Peyer's patch (tissue), 4 donors: ENCODE results near the gene KRTDAP.

Experiments
- POLR2A ChIP-seq, 2 donors: fragments of 450-650 bp; IDR thresholded peaks; one replicate each; pipeline ENCODE4 v1.5.1; 2017; ENCODE audit warnings: antibody characterized with exemption in 2 of 2, mild to moderate bottlenecking in 2 of 2, moderate library complexity in 2 of 2
- TF ChIP-seq, protein P1 (sequence below), 6 experiments: fragments of 450-650 bp in 4 of 6; fragments of 200-600 bp in 2 of 6; sonication (generic) in 1 of 6; IDR thresholded peaks; one replicate each; pipeline ENCODE4 v1.5.1; 2017 to 2019; ENCODE audit warnings: antibody characterized with exemption in 6 of 6, mild to moderate bottlenecking in 3 of 6, moderate library complexity in 1 of 6

DNA sequence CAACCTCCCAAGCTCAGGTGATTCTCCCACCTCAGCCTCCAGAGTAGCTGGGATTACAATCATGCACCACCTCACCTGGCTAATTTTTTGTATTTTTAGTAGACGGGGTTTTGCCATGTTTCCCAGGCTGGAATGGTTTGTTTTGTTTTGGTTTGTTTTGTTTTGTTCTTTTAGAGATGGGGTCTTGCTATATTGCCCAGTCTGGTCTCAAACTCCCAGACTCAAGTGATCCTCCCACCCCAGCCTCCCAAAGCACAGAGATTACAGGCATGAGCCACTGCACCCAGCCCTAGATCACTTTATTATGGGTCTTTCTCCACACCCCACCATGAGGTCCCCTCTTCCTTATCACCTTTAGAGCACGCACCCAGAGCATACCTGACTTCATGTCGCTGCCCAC, 8.0 kb upstream of the KRTDAP start:
- TF ChIP-seq, protein P1, sequence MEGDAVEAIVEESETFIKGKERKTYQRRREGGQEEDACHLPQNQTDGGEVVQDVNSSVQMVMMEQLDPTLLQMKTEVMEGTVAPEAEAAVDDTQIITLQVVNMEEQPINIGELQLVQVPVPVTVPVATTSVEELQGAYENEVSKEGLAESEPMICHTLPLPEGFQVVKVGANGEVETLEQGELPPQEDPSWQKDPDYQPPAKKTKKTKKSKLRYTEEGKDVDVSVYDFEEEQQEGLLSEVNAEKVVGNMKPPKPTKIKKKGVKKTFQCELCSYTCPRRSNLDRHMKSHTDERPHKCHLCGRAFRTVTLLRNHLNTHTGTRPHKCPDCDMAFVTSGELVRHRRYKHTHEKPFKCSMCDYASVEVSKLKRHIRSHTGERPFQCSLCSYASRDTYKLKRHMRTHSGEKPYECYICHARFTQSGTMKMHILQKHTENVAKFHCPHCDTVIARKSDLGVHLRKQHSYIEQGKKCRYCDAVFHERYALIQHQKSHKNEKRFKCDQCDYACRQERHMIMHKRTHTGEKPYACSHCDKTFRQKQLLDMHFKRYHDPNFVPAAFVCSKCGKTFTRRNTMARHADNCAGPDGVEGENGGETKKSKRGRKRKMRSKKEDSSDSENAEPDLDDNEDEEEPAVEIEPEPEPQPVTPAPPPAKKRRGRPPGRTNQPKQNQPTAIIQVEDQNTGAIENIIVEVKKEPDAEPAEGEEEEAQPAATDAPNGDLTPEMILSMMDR (IDR thresholded peaks at IDR 0.05): no peak
- TF ChIP-seq POLR2A (IDR thresholded peaks at IDR 0.05): no peak
